Keratinocyte (primary cell): ENCODE results near the gene KANK2. TPM values are rescaled to one million over a fixed set of nuclear protein-coding genes. Genes with fewer than 3 reads are reported as not detected.

Source experiments
- DNase-seq: peaks from one replicate; pipeline ENCODE4 v3.0.0-alpha.2; 2011; ENCODE audit warnings: low read depth, missing footprints, low spot score
- FAIRE-seq: peaks from 2 replicates; lab custom pipeline; 2011; peaks lifted over from hg19 to GRCh38; lab: Jason Lieb, UNC
- H2AFZ ChIP-seq: 2 replicates; pipeline ENCODE4 v1.6.0; 2012; ENCODE audit warnings: low read length, control low read depth, inconsistent platforms; ENCODE audit not compliant: control insufficient read depth
- H3K27ac ChIP-seq: 2 replicates; pipeline ENCODE4 v1.5.1; 2011; ENCODE audit warnings: low read length; ENCODE audit not compliant: control insufficient read depth, insufficient read depth
- H3K27me3 ChIP-seq: 3 replicates; pipeline ENCODE4 v1.6.0; 2011; ENCODE audit warnings: low read length; ENCODE audit not compliant: control insufficient read depth, insufficient read depth; ENCODE audit errors: extremely low read depth
- H3K36me3 ChIP-seq, 2 experiments: 2 replicates in 1 of 2; 3 replicates in 1 of 2; pipeline ENCODE4 v1.5.1; 2011; ENCODE audit warnings: low read length in 2 of 2, mild to moderate bottlenecking in 1 of 2; ENCODE audit not compliant: control insufficient read depth in 2 of 2, insufficient read depth in 2 of 2; ENCODE audit errors: extremely low read depth in 1 of 2
- H3K4me1 ChIP-seq: 3 replicates; pipeline ENCODE4 v1.5.1; 2011; ENCODE audit warnings: low read length; ENCODE audit not compliant: control insufficient read depth, insufficient read depth; ENCODE audit errors: extremely low read depth
- H3K4me2 ChIP-seq: 3 replicates; pipeline ENCODE4 v1.6.0; 2011; ENCODE audit warnings: low read depth, low read length; ENCODE audit not compliant: control insufficient read depth, insufficient read depth; ENCODE audit errors: extremely low read depth
- H3K4me3 ChIP-seq, 3 experiments: fragments of 200-600 bp in 1 of 3; sonication (generic) in 1 of 3; 2 replicates in 2 of 3; 3 replicates in 1 of 3; pipeline ENCODE4 v1.5.1; 2011 to 2016; ENCODE audit warnings: low read length in 3 of 3, mild to moderate bottlenecking in 3 of 3, control low read depth in 2 of 3, inconsistent platforms in 1 of 3, low read depth in 1 of 3, mixed read lengths in 1 of 3, mixed run types in 1 of 3, moderate library complexity in 1 of 3; ENCODE audit not compliant: control insufficient read depth in 2 of 3, insufficient read depth in 2 of 3; ENCODE audit errors: extremely low read depth in 1 of 3
- H3K79me2 ChIP-seq: 2 replicates; pipeline ENCODE4 v1.6.0; 2012; ENCODE audit warnings: low read length; ENCODE audit not compliant: control insufficient read depth, insufficient read depth
- H3K9ac ChIP-seq: 3 replicates; pipeline ENCODE4 v1.6.0; 2011; ENCODE audit warnings: low read length; ENCODE audit not compliant: control insufficient read depth, insufficient read depth; ENCODE audit errors: extremely low read depth
- H3K9me1 ChIP-seq: 3 replicates; pipeline ENCODE4 v1.6.0; 2011; ENCODE audit warnings: low read length; ENCODE audit not compliant: control insufficient read depth, insufficient read depth; ENCODE audit errors: extremely low read depth
- H3K9me3 ChIP-seq: 2 replicates; pipeline ENCODE4 v1.5.1; 2012; ENCODE audit warnings: low read depth, low read length; ENCODE audit not compliant: control insufficient read depth
- H4K20me1 ChIP-seq: 3 replicates; pipeline ENCODE4 v1.6.0; 2011; ENCODE audit warnings: low read length; ENCODE audit not compliant: control insufficient read depth, insufficient read depth; ENCODE audit errors: extremely low read depth
- EZH2 ChIP-seq: IDR thresholded peaks from one replicate; pipeline ENCODE4 v1.6.1; 2012; ENCODE audit warnings: inconsistent platforms, mild to moderate bottlenecking, low read length, moderate library complexity
- dilution Hi-C: fragments of 300-500 bp; cut with MboI; formaldehyde crosslinking; loops from one replicate; pipeline ENCODE4 v1.7.0; 2020; ENCODE audit warnings: low sequenced_read_pairs; ENCODE audit not compliant: extremely low pct_ligation_motif_present
- polyA plus RNA-seq, 5 experiments: library from polyadenylated mRNA; depleted of rRNA in 3 of 5; stranded (reverse) in 3 of 5; stranded (forward) in 1 of 5; unstranded in 1 of 5; fragments of >200 nt; gene quantifications; 1 replicate in 1 of 5; 2 replicates in 3 of 5; 3 replicates in 1 of 5; pipeline versions ENCODE4 v1.2.1 to v1.2.3, GENCODE V29; 2011 to 2012; ENCODE audit warnings: missing spikeins in 2 of 5, low read depth in 1 of 5, low replicate concordance in 1 of 5
- TF ChIP-seq, protein P1 (sequence below), 3 experiments: IDR thresholded peaks in 1 of 3; conservative IDR thresholded peaks in 1 of 3; optimal IDR thresholded peaks in 1 of 3; 2 replicates in 2 of 3; 3 replicates in 1 of 3; pipeline versions ENCODE3 to v1.5.1; 2011; ENCODE audit warnings: low read length in 3 of 3, mild to moderate bottlenecking in 3 of 3, moderate library complexity in 2 of 3, control low read depth in 1 of 3, inconsistent platforms in 1 of 3; ENCODE audit not compliant: insufficient read depth in 2 of 3; ENCODE audit errors: extremely low read depth in 1 of 3

KANK2 gene
- polyA plus RNA-seq, 1 donor (not counting 4 experiments of a cell fraction or from before 2014, with no cell fraction given), result 2.8 TPM

DNA sequence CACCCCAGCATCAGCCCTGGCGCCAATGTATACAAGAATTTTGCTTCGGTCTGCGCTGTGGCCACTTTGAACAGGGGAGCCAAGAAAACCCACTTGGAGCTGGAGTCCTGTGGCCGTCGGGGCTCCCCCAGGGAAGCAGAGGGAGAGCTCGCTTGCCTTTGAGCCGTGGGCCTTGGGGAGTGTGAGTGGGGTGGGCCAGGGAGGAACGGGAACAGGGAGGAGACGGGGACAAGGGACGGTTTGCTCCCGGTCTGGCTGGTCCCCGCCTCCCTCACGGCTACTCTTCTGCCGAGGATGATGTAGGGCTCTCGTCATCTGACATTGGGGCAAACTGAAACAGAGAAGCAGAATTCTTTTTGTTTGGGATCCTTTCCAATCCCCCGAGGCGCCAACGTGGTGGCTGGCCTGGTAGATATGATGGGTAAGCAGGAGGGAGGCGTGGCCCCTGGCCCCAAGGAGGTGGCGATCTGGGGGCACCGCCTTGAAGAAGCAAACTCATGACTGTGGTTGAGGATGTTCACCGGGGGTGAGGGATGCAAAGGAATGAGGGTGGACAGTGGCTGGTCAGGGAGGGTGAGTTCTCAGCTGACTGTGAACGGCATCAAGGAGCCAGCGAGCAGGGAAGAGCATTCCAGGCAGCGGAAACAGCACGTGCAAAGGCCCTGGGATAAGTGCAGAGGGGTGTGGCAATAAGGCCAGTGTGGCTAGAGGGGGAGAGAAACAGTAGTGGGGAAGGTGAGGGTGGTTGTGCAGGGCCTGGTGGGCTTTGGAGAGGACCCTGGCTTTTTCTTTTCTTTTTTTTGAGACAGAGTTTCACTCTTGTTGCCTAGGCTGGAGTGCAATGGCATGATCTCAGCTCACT lies 30.8 kb downstream of the KANK2 start:
- Histone ChIP-seq H3K27ac (no peak overlapping the region), H3K9me1 (no peaks in the 10 kb centered on the region), H3K9me3 (no peaks in the 10 kb centered on the region), H3K9ac (no peak overlapping the region), H3K4me2 (no peak overlapping the region), H3K4me1 (peaks cover 16% of the 10 kb centered on the region), H3K79me2 (no peaks in the 10 kb centered on the region), H3K27me3 (no peaks in the 10 kb centered on the region), H3K4me3 (no peak overlapping the region), H2AFZ (no peak overlapping the region), H3K36me3 (no peaks in the 10 kb centered on the region), H4K20me1 (no peaks in the 10 kb centered on the region)
- no peak for TF ChIP-seq EZH2
- TF ChIP-seq, protein P1, sequence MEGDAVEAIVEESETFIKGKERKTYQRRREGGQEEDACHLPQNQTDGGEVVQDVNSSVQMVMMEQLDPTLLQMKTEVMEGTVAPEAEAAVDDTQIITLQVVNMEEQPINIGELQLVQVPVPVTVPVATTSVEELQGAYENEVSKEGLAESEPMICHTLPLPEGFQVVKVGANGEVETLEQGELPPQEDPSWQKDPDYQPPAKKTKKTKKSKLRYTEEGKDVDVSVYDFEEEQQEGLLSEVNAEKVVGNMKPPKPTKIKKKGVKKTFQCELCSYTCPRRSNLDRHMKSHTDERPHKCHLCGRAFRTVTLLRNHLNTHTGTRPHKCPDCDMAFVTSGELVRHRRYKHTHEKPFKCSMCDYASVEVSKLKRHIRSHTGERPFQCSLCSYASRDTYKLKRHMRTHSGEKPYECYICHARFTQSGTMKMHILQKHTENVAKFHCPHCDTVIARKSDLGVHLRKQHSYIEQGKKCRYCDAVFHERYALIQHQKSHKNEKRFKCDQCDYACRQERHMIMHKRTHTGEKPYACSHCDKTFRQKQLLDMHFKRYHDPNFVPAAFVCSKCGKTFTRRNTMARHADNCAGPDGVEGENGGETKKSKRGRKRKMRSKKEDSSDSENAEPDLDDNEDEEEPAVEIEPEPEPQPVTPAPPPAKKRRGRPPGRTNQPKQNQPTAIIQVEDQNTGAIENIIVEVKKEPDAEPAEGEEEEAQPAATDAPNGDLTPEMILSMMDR (optimal IDR thresholded peaks at IDR 0.05 in 1 of 3, IDR thresholded peaks at IDR 0.05 in 1 of 3, conservative IDR thresholded peaks at IDR 0.05 in 1 of 3; ENCODE audit: extremely low read depth in 1 of 3, insufficient read depth in 2 of 3, low read length in 3 of 3), result no peak
- dilution Hi-C loops, result no loop called here
- no peak for DNase-seq
- FAIRE-seq, result no peak

DNA sequence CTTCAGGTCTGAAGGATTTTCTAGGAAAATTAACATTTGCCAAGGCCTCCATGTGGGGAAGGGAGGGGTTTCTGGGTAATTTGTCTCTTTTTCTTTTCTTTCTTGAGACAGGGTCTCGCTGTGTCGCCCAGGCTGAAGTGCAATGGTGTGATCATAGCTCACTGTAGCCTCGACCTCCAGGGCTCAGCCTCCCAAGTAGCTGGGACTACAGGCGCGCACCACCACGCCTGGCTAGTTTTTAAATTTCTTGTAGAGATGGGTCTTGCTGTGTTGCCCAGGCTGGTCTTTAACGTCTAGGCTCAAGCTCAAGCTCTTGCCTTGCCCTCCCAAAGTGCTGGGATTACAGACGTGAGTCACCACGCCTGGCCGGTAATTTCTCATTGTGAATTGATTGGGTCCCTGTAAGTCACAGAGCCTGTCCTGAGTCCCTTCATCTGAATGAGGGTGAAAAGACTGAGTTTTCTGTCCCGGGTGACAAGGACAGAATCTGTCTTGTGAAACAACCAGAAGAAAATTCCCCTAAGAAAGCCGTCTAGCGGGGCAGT lies 31.8 kb downstream of the KANK2 start:
- Histone ChIP-seq H3K79me2 (no peaks in the 10 kb centered on the region), H3K27me3 (no peaks in the 10 kb centered on the region), H3K9me3 (no peaks in the 10 kb centered on the region), H4K20me1 (no peaks in the 10 kb centered on the region), H3K4me1 (peaks cover 16% of the 10 kb centered on the region), H3K9ac (no peak overlapping the region), H3K27ac (no peak overlapping the region), H3K4me3 (no peak overlapping the region), H3K9me1 (no peaks in the 10 kb centered on the region), H3K4me2 (no peak overlapping the region), H3K36me3 (no peaks in the 10 kb centered on the region), H2AFZ (no peak overlapping the region)
- DNase-seq (no peak), FAIRE-seq (no peak)
- dilution Hi-C loops, result no loop called here
- TF ChIP-seq, protein P1 (optimal IDR thresholded peaks at IDR 0.05 in 1 of 3, IDR thresholded peaks at IDR 0.05 in 1 of 3, conservative IDR thresholded peaks at IDR 0.05 in 1 of 3; ENCODE audit: extremely low read depth in 1 of 3, insufficient read depth in 2 of 3, low read length in 3 of 3), result no peak
- no peak for TF ChIP-seq EZH2
